Stimulated activated CD8-positive, alpha-beta memory T cell treated with anti-CD3 and anti-CD28 coated beads, Interleukin-2, amount 100 ng/mL, for 1 hour (primary cell): Measurements from ENCODE around the gene CPB1.
"Not testable (repeated sequence)": the region's sequence is repeated elsewhere in the genome, so short reads cannot be mapped to it uniquely, and the experiment has no call there.

ENCODE experiments used
- DNase-seq, 2 donors: peaks; one replicate each; pipeline ENCODE4 v3.0.0-alpha.2; 2020; ENCODE audit warnings: low read depth in 2 of 2

The CPB1 gene

GRCh38 chr3:148827585-148827984 is at the start of gene CPB1:
Gene CPB1, plus strand, starts transcription at chr3:148827811. Its CDS starts 13 bp downstream, at chr3:148827824.
- no peak for DNase-seq

- DNase-seq: no peak
Observed at GRCh38 chr3:148778926-148779325, 48.7 kb upstream of the CPB1 start.

- DNase-seq: not testable (repeated sequence)
Observed at GRCh38 chr3:148785026-148785425, 42.6 kb upstream of the CPB1 start.

- not testable (repeated sequence) for DNase-seq
Observed at GRCh38 chr3:148786159-148786558, 41.5 kb upstream of the CPB1 start.

- DNase-seq: no peak
Observed at GRCh38 chr3:148789146-148789545, 38.5 kb upstream of the CPB1 start.

GRCh38 chr3:148789906-148790305 is 37.7 kb upstream of the CPB1 start:
- no peak for DNase-seq

- DNase-seq: no peak
Observed at GRCh38 chr3:148790370-148790769, 37.2 kb upstream of the CPB1 start.

- DNase-seq: no peak
Observed at GRCh38 chr3:148790851-148791735, 36.5 kb upstream of the CPB1 start.

GRCh38 chr3:148791920-148792319 is 35.7 kb upstream of the CPB1 start:
- no peak for DNase-seq

- no peak for DNase-seq
Observed at GRCh38 chr3:148792516-148792915, 35.1 kb upstream of the CPB1 start.

GRCh38 chr3:148796799-148797198 is 30.8 kb upstream of the CPB1 start:
- no peak for DNase-seq

GRCh38 chr3:148797795-148798194 is 29.8 kb upstream of the CPB1 start:
- no peak for DNase-seq

- no peak for DNase-seq
Observed at GRCh38 chr3:148800414-148800813, 27.2 kb upstream of the CPB1 start.

GRCh38 chr3:148809835-148810234 is 17.8 kb upstream of the CPB1 start:
- DNase-seq: no peak

GRCh38 chr3:148815316-148816110 is 12.1 kb upstream of the CPB1 start:
- DNase-seq: no peak

GRCh38 chr3:148816427-148816826 is 11.2 kb upstream of the CPB1 start:
- DNase-seq: no peak

- no peak for DNase-seq
Observed at GRCh38 chr3:148816981-148817525, 10.6 kb upstream of the CPB1 start.

GRCh38 chr3:148820361-148821245 is 7.0 kb upstream of the CPB1 start:
- no peak for DNase-seq

GRCh38 chr3:148823026-148823425 is 4.6 kb upstream of the CPB1 start:
- DNase-seq: no peak

- no peak for DNase-seq
Observed at GRCh38 chr3:148825476-148825875, 2.1 kb upstream of the CPB1 start.

- no peak for DNase-seq
Observed at GRCh38 chr3:148828136-148828690, 602 bp downstream of the CPB1 start.
